Osteocyte (in vitro differentiated cells): ENCODE data around the gene LMAN2. TPM values are rescaled to one million over a fixed set of nuclear protein-coding genes. Genes with fewer than 3 reads are reported as not detected.

Experiments used
- DNase-seq: peaks from one replicate; pipeline ENCODE4 v3.0.0; 2021; ENCODE audit warnings: mixed read lengths; ENCODE audit not compliant: unreplicated experiment; ENCODE audit errors: extremely low spot score
- H3K27ac Mint-ChIP-seq: one replicate; pipeline ENCODE4 v1.8.0; 2021; ENCODE audit warnings: mild to moderate bottlenecking, mixed read lengths; ENCODE audit not compliant: unreplicated experiment
- H3K27me3 Mint-ChIP-seq: one replicate; pipeline ENCODE4 v1.8.0; 2021; ENCODE audit warnings: mixed read lengths; ENCODE audit not compliant: unreplicated experiment
- H3K36me3 Mint-ChIP-seq: one replicate; pipeline ENCODE4 v1.8.0; 2021; ENCODE audit warnings: mixed read lengths; ENCODE audit not compliant: unreplicated experiment
- H3K4me1 Mint-ChIP-seq: one replicate; pipeline ENCODE4 v1.8.0; 2021; ENCODE audit warnings: mixed read lengths; ENCODE audit not compliant: unreplicated experiment
- H3K4me3 Mint-ChIP-seq: one replicate; pipeline ENCODE4 v1.8.0; 2021; ENCODE audit warnings: mild to moderate bottlenecking, moderate library complexity, mixed read lengths; ENCODE audit not compliant: unreplicated experiment
- H3K9me3 Mint-ChIP-seq: one replicate; pipeline ENCODE4 v1.8.0; 2021; ENCODE audit warnings: mixed read lengths; ENCODE audit not compliant: unreplicated experiment
- CTCF ChIP-seq: fragments of 200-600 bp; sonication (generic); IDR thresholded peaks from 2 replicates; pipeline ENCODE4 v1.5.0; 2021; ENCODE audit warnings: antibody characterized with exemption, mild to moderate bottlenecking, moderate library complexity
- total RNA-seq: library from RNA; stranded (reverse); gene quantifications from 2 replicates; pipeline ENCODE4 v1.2.1, GENCODE V29; 2021

LMAN2 gene
- total RNA-seq, 1 donor from 2014 or later, result 102 TPM

GRCh38 chr5:177300236-177300880 is 51.1 kb downstream of the LMAN2 start:
- Mint-ChIP-seq H3K27me3 (no peaks in the 10 kb centered on the region), H3K9me3 (no peaks in the 10 kb centered on the region), H3K27ac (peak overlapping the region; percentile 95), H3K4me1 (peaks cover 41% of the 10 kb centered on the region), H3K4me3 (peak overlapping the region; percentile 46), H3K36me3 (peaks cover 11% of the 10 kb centered on the region)
- TF ChIP-seq CTCF, result peak; percentile 40
- DNase-seq, result no peak

- no peak overlapping the region for H3K4me3 Mint-ChIP-seq
- peaks cover 36% of the 10 kb centered on the region for H3K4me1 Mint-ChIP-seq
- H3K9me3 Mint-ChIP-seq, result no peaks in the 10 kb centered on the region
- H3K27ac Mint-ChIP-seq, result peak overlapping the region; percentile 95
- no peak for TF ChIP-seq CTCF
- H3K36me3 Mint-ChIP-seq, result peaks cover 12% of the 10 kb centered on the region
- DNase-seq, result no peak
- H3K27me3 Mint-ChIP-seq, result no peaks in the 10 kb centered on the region
These were observed 51.8 kb downstream of the LMAN2 start for GRCh38 chr5:177299697-177300096.

DNA sequence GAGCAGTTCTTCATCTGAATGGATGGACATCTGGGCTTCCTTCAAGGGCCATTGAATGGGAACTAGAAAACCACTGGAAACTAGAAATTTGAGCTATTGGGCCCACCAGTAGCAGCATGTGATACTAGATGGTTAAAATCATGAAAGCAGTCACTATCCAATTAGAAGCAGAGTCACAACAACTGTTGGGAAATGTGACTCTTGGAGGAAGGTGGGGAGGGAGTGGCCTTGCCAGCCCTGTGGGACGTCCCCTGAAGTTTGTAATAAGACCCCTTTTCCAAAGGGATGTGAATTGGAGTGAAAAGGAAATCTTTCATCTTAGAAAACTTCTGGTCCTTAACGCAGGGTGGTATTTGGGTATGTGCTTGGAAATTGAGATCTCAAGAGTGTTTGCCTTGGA is 53.5 kb downstream of the LMAN2 start:
- H3K27me3 Mint-ChIP-seq, result no peaks in the 10 kb centered on the region
- H3K4me1 Mint-ChIP-seq, result peaks cover 27% of the 10 kb centered on the region
- no peak for DNase-seq
- H3K4me3 Mint-ChIP-seq, result no peak overlapping the region
- TF ChIP-seq CTCF, result no peak
- H3K9me3 Mint-ChIP-seq, result no peaks in the 10 kb centered on the region
- H3K27ac Mint-ChIP-seq, result peak overlapping the region; percentile 47
- H3K36me3 Mint-ChIP-seq, result peaks cover 19% of the 10 kb centered on the region

GRCh38 chr5:177296581-177296980 is 54.9 kb downstream of the LMAN2 start:
- Mint-ChIP-seq H3K4me1 (peaks cover 19% of the 10 kb centered on the region), H3K4me3 (no peak overlapping the region), H3K27me3 (no peaks in the 10 kb centered on the region), H3K9me3 (no peaks in the 10 kb centered on the region), H3K36me3 (peaks cover 32% of the 10 kb centered on the region), H3K27ac (peak overlapping the region; percentile 7)
- TF ChIP-seq CTCF, result no peak
- DNase-seq, result no peak

GRCh38 chr5:177295924-177296323 is 55.5 kb downstream of the LMAN2 start:
- DNase-seq, result no peak
- Mint-ChIP-seq H3K36me3 (peaks cover 34% of the 10 kb centered on the region), H3K27ac (no peak overlapping the region)

More at GRCh38 chr5:177295924-177296323, 55.5 kb downstream of the LMAN2 start:
- H3K27me3 Mint-ChIP-seq, result no peaks in the 10 kb centered on the region
- no peak overlapping the region for H3K4me3 Mint-ChIP-seq
- TF ChIP-seq CTCF, result no peak
- H3K4me1 Mint-ChIP-seq, result peaks cover 15% of the 10 kb centered on the region
- no peaks in the 10 kb centered on the region for H3K9me3 Mint-ChIP-seq
